ENCODE measurements around the gene FADS1.

- TF ChIP-seq CTCF (conservative IDR thresholded peaks at IDR 0.05; ENCODE audit: low read length) (no peak), EZH2phosphoT487 (IDR thresholded peaks at IDR 0.05; ENCODE audit: borderline replicate concordance, low read depth, low read length) (no peak)
Measured at GRCh38 chr11:61851900-61852295, 35.1 kb upstream of the FADS1 start.

Data from OCI-LY7 (cell line).